Endodermal cell (in vitro differentiated cells): Measurements from ENCODE around the gene CALML6. TPM values are rescaled to one million over a fixed set of nuclear protein-coding genes. Genes with fewer than 3 reads are reported as not detected.

Experiments
- DNase-seq: peaks from one replicate; pipeline ENCODE4 v3.0.0-alpha.2; 2017
- H3K27ac ChIP-seq: 2 replicates; pipeline ENCODE4 v1.5.1; 2013; ENCODE audit warnings: mild to moderate bottlenecking, low read depth, low read length, moderate library complexity
- H3K27me3 ChIP-seq: 2 replicates; pipeline ENCODE4 v1.6.1; 2013; ENCODE audit warnings: mild to moderate bottlenecking, low read length, moderate library complexity; ENCODE audit not compliant: insufficient read depth, control insufficient read depth, poor library complexity, severe bottlenecking
- H3K36me3 ChIP-seq: 2 replicates; pipeline ENCODE4 v1.7.0; 2013; ENCODE audit warnings: mild to moderate bottlenecking, low read length, moderate library complexity; ENCODE audit not compliant: control insufficient read depth, insufficient read depth
- H3K4me1 ChIP-seq: one replicate; pipeline ENCODE4 v1.7.0; 2013; ENCODE audit warnings: low read length; ENCODE audit not compliant: control insufficient read depth, insufficient read depth
- H3K4me3 ChIP-seq: 2 replicates; pipeline ENCODE4 v1.5.1; 2013; ENCODE audit warnings: mild to moderate bottlenecking, low read length, moderate library complexity
- H3K9ac ChIP-seq: 2 replicates; pipeline ENCODE4 v1.6.1; 2013; ENCODE audit warnings: mild to moderate bottlenecking, low read length, moderate library complexity; ENCODE audit not compliant: poor library complexity, severe bottlenecking; ENCODE audit errors: extremely low read depth
- H3K9me3 ChIP-seq: 2 replicates; pipeline ENCODE4 v1.6.1; 2013; ENCODE audit warnings: mild to moderate bottlenecking, low read length, moderate library complexity; ENCODE audit not compliant: control insufficient read depth
- H3K27ac Mint-ChIP-seq: 2 replicates; pipeline ENCODE4 v1.8.0; 2020; ENCODE audit warnings: mixed read lengths
- H3K27me3 Mint-ChIP-seq: 2 replicates; pipeline ENCODE4 v1.8.0; 2021; ENCODE audit warnings: mild to moderate bottlenecking, mixed read lengths; ENCODE audit not compliant: insufficient read depth
- H3K36me3 Mint-ChIP-seq: 2 replicates; pipeline ENCODE4 v1.8.0; 2020; ENCODE audit warnings: low read depth, mixed read lengths
- H3K4me1 Mint-ChIP-seq: 2 replicates; pipeline ENCODE4 v1.8.0; 2020; ENCODE audit warnings: mixed read lengths
- H3K4me3 Mint-ChIP-seq: 2 replicates; pipeline ENCODE4 v1.8.0; 2020; ENCODE audit warnings: mild to moderate bottlenecking, moderate library complexity, mixed read lengths
- H3K9me3 Mint-ChIP-seq: 2 replicates; pipeline ENCODE4 v1.8.0; 2020; ENCODE audit warnings: mild to moderate bottlenecking, mixed read lengths
- WGBS, 2 experiments: methylation state at CpG; one replicate each; pipeline versions ENCODE4 v1.1.5 to v1.1.7; 2013; ENCODE audit warnings: missing lambda C conversion rate in 2 of 2, mixed read lengths in 1 of 2; ENCODE audit not compliant: insufficient coverage in 1 of 2, insufficient read length in 1 of 2; 5-methylcytosine and 5-hydroxymethylcytosine counted together
- total RNA-seq, 2 donors: library from RNA; stranded (reverse); fragmentation: NEBNext Ultra II Directional in 1 of 2; extraction: Animal tissue kit (Norgen Biotek cat#: 25700) in 1 of 2; gene quantifications; 2 replicates in 1 of 2; 3 replicates in 1 of 2; pipeline ENCODE4 v1.2.1, GENCODE V29; 2021
- TF ChIP-seq, protein P1 (sequence below): fragments of 200-600 bp; sonication (generic); conservative IDR thresholded peaks from 2 replicates; pipeline ENCODE4 v1.5.0; 2021; ENCODE audit warnings: antibody characterized with exemption, mild to moderate bottlenecking

Gene CALML6
- total RNA-seq, 2 donors from 2014 or later, result 0.89 to 1.4 TPM

GRCh38 chr1:1960480-1961196 is 45.6 kb downstream of the CALML6 start:
- Mint-ChIP-seq H3K27me3 (no peaks in the 10 kb centered on the region), H3K4me3 (no peak overlapping the region)

GRCh38 chr1:1962752-1963151 is 47.7 kb downstream of the CALML6 start:
- Mint-ChIP-seq H3K4me1 (peaks cover 11% of the 10 kb centered on the region), H3K36me3 (no peaks in the 10 kb centered on the region), H3K9me3 (no peaks in the 10 kb centered on the region), H3K4me3 (no peak overlapping the region), H3K27ac (no peak overlapping the region), H3K27me3 (no peaks in the 10 kb centered on the region)
- no peaks in the 10 kb centered on the region for H3K4me1 ChIP-seq
- 94 to 100% methylated on average over 1 to 2 of the region's 2 CpGs for WGBS, 2 experiments
- no peak overlapping the region for H3K4me3 ChIP-seq
- H3K36me3 ChIP-seq, result no peaks in the 10 kb centered on the region
- no peaks in the 10 kb centered on the region for H3K27me3 ChIP-seq
- H3K9me3 ChIP-seq, result no peaks in the 10 kb centered on the region
- no peak overlapping the region for H3K9ac ChIP-seq
- H3K27ac ChIP-seq, result no peak overlapping the region
- TF ChIP-seq, protein P1, sequence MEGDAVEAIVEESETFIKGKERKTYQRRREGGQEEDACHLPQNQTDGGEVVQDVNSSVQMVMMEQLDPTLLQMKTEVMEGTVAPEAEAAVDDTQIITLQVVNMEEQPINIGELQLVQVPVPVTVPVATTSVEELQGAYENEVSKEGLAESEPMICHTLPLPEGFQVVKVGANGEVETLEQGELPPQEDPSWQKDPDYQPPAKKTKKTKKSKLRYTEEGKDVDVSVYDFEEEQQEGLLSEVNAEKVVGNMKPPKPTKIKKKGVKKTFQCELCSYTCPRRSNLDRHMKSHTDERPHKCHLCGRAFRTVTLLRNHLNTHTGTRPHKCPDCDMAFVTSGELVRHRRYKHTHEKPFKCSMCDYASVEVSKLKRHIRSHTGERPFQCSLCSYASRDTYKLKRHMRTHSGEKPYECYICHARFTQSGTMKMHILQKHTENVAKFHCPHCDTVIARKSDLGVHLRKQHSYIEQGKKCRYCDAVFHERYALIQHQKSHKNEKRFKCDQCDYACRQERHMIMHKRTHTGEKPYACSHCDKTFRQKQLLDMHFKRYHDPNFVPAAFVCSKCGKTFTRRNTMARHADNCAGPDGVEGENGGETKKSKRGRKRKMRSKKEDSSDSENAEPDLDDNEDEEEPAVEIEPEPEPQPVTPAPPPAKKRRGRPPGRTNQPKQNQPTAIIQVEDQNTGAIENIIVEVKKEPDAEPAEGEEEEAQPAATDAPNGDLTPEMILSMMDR, result no peak
- no peak for DNase-seq

More at GRCh38 chr1:1960480-1961196, 45.6 kb downstream of the CALML6 start:
- H3K9ac ChIP-seq, result no peak overlapping the region
- no peaks in the 10 kb centered on the region for H3K27me3 ChIP-seq
- DNase-seq, result no peak
- no peaks in the 10 kb centered on the region for H3K4me1 ChIP-seq
- H3K9me3 Mint-ChIP-seq, result no peaks in the 10 kb centered on the region
- H3K27ac Mint-ChIP-seq, result no peak overlapping the region
- WGBS, 2 experiments, result 83 to 84% methylated on average over 7 to 17 of the region's 17 CpGs
- no peaks in the 10 kb centered on the region for H3K36me3 Mint-ChIP-seq
- H3K36me3 ChIP-seq, result no peaks in the 10 kb centered on the region
- H3K27ac ChIP-seq, result no peak overlapping the region
- no peak overlapping the region for H3K4me3 ChIP-seq
- H3K9me3 ChIP-seq, result no peaks in the 10 kb centered on the region
- H3K4me1 Mint-ChIP-seq, result peaks cover 11% of the 10 kb centered on the region
- TF ChIP-seq, protein P1, result no peak

- DNase-seq, result no peak
- Mint-ChIP-seq H3K4me3 (no peak overlapping the region), H3K4me1 (peaks cover 6% of the 10 kb centered on the region), H3K36me3 (no peaks in the 10 kb centered on the region), H3K9me3 (no peaks in the 10 kb centered on the region), H3K27me3 (no peaks in the 10 kb centered on the region), H3K27ac (no peak overlapping the region)
- no peak overlapping the region for H3K9ac ChIP-seq
- H3K27ac ChIP-seq, result no peak overlapping the region
- no peaks in the 10 kb centered on the region for H3K9me3 ChIP-seq
- H3K4me1 ChIP-seq, result no peaks in the 10 kb centered on the region
- TF ChIP-seq, protein P1, result no peak
- no peak overlapping the region for H3K4me3 ChIP-seq
- WGBS, 2 experiments, result 90 to 94% methylated on average over 17 of the region's 17 CpGs
- no peaks in the 10 kb centered on the region for H3K27me3 ChIP-seq
- H3K36me3 ChIP-seq, result no peaks in the 10 kb centered on the region
Measured at GRCh38 chr1:1963570-1963969, 48.5 kb downstream of the CALML6 start.
